GM10248 (cell line): ENCODE data around the gene PRKAR2A.
"Not testable (repeated sequence)": the region's sequence is repeated elsewhere in the genome, so short reads cannot be mapped to it uniquely, and the experiment has no call there.

Experiments used
- CTCF ChIA-PET: fragments of 300-600 bp; sonication (Branson Sonifier 250); formaldehyde crosslinking; extraction: SDS; loops from one replicate; lab custom pipeline; 2021; ENCODE audit warnings: antibody characterized with exemption; lab: Yijun Ruan, JAX
- POLR2A ChIA-PET: fragments of 350-650 bp; sonication (Branson Sonifier 250); formaldehyde crosslinking; extraction: SDS; loops from one replicate; lab custom pipeline; 2020; ENCODE audit warnings: antibody characterized with exemption; lab: Yijun Ruan, JAX
- DNase-seq: peaks from one replicate; pipeline ENCODE4 v3.0.0; 2012; ENCODE audit errors: extremely low spot score
- CTCF ChIP-seq: IDR thresholded peaks from 2 replicates; pipeline ENCODE4 v1.5.1; 2012; ENCODE audit warnings: mild to moderate bottlenecking, low read depth; ENCODE audit errors: extremely low read depth, missing control alignments, control extremely low read depth

PRKAR2A gene

DNA sequence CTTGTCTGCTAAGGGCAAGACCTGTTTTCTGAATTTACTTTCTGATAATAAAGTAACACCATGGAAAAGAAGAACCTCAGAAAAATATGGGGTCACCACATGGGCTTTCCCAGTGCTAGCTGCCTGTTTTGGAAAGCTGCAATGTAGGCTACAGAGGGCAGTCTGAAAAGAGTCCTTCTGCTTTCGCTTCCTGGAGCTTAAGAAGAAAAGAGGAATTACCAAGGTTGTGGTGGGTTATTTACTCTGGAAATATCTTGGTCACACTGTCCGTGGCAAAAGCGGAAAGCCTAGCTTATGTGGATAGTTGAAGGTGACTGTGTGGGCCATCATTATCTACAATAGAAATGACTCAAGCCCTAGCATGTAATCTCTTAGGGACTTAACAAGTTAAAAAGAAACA is 98.9 kb downstream of the PRKAR2A start:
- ChIA-PET POLR2A (no interaction called here), CTCF (interaction anchor here (1.6 to 3.2 kb wide), 2 partner anchors 9 to 12 kb away, joined by 4 to 23 read pairs; no protein-coding TSS in a partner anchor)
- no peak for DNase-seq
- TF ChIP-seq CTCF, result no peak

GRCh38 chr3:48747706-48748105 is 100.0 kb downstream of the PRKAR2A start:
- CTCF ChIA-PET, result interaction anchor here (0.8 to 1.2 kb wide), 2 partner anchors 8 to 347 kb away, joined by 3 read pairs; no protein-coding TSS in a partner anchor
- DNase-seq, result no peak
- no peak for TF ChIP-seq CTCF
- POLR2A ChIA-PET, result no interaction called here

DNA sequence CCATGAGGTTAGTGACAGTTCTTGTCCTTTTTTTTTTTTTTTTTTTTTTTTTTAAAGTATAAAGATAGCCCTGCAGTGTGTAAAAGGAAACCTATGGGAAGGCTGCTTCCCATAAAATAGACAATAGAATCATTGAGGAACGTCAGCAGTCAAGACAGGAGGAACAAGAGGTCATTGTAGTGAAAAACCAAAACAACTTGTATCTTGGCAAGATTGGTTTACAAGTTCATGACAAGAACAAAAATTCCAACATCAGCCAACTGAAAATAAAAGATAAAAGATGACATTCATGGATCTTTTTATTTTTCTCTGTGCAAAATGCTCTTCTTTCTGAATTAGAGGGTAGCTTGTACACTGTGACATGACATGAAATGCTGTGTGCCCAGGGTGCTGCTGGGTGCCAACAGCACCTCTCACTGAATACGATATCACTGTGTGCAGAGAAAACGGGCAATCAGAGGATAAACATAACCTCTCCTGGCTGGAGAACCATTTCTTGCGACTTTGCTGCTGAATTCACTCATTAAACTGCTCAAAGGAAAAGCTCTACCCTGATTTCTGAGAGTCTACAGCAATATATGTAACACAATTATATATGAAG is 100.6 kb downstream of the PRKAR2A start:
- no peak for TF ChIP-seq CTCF
- DNase-seq, result no peak
- CTCF ChIA-PET, result interaction anchor here (0.8 to 1.2 kb wide), 2 partner anchors 8 to 346 kb away, joined by 3 read pairs; no protein-coding TSS in a partner anchor
- POLR2A ChIA-PET, result no interaction called here

DNA sequence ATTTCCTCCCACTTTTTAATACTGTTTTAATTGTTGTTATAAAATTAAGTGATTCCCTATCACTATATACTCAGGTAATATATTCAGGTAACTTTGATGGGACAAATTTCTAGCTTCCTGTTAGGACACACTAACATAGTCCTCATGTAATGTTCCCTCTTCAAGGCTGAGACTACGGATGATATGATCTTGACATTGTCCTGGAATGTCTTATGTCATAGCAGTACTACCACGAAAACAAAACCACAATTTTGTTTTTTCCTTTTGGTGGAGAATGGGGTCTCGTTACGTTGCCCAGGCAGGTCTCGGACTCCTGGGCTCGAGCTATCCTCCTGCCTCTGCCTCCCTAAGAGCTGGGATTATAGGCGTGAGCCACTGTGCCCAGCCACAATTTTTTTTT is 103.9 kb downstream of the PRKAR2A start:
- CTCF ChIA-PET, result interaction anchor here (1.4 kb wide), 1 partner anchor 11 kb away, joined by 3 read pairs; no protein-coding TSS in a partner anchor
- POLR2A ChIA-PET, result no interaction called here
- DNase-seq, result no peak
- no peak for TF ChIP-seq CTCF

GRCh38 chr3:48741226-48741625 is 106.4 kb downstream of the PRKAR2A start:
- ChIA-PET CTCF (interaction anchor here (2.2 to 2.4 kb wide), 3 partner anchors 10 to 34 kb away, joined by 8 to 21 read pairs (median 10); no protein-coding TSS in a partner anchor), POLR2A (interaction anchor here (0.7 kb wide), 1 partner anchor 53 kb away, joined by 5 read pairs; no protein-coding TSS in a partner anchor)
- not testable (repeated sequence) for DNase-seq

GRCh38 chr3:48739955-48740823 is 107.5 kb downstream of the PRKAR2A start:
- ChIA-PET CTCF (interaction anchor here (0.7 to 3.4 kb wide), 48 partner anchors 7 to 339 kb away, joined by 3 to 30 read pairs (median 4); partner anchors contain the start of genes IP6K2, NCKIPSD, PRKAR2A and SLC26A6), POLR2A (no interaction called here)
- peak; percentile 83 for TF ChIP-seq CTCF
- peak; percentile 82 for DNase-seq

GRCh38 chr3:48739617-48739954 is 108.1 kb downstream of the PRKAR2A start:
- ChIA-PET POLR2A (interaction anchor here (0.6 kb wide), 1 partner anchor 15 kb away, joined by 3 read pairs; no protein-coding TSS in a partner anchor), CTCF (interaction anchor here (0.7 to 3.4 kb wide), 48 partner anchors 8 to 339 kb away, joined by 3 to 30 read pairs (median 4); partner anchors contain the start of genes IP6K2, NCKIPSD, PRKAR2A and SLC26A6)
- TF ChIP-seq CTCF, result no peak
- no peak for DNase-seq
